RWPE2 (cell line): ENCODE data around the gene ZMYND19.
"Not testable (repeated sequence)": the region's sequence is repeated elsewhere in the genome, so short reads cannot be mapped to it uniquely, and the experiment has no call there.

Experiments used
- ATAC-seq: fragments of 200-7000 bp; cut with Tn5 transposase; 3 replicates; pipeline ENCODE4 v1.9.1; 2021; ENCODE audit warnings: low read depth
- DNase-seq: peaks from one replicate; pipeline ENCODE4 v3.0.0-alpha.2; 2020; ENCODE audit warnings: low spot score
- H3K27ac ChIP-seq: fragments of 450-650 bp; 2 replicates; pipeline ENCODE4 v1.5.1; 2017; ENCODE audit warnings: mild to moderate bottlenecking; ENCODE audit not compliant: poor library complexity, severe bottlenecking
- H3K27me3 ChIP-seq: fragments of 250-450 bp; sonication (Bioruptor Pico); 2 replicates; pipeline ENCODE4 v1.5.1; 2021; ENCODE audit warnings: mild to moderate bottlenecking, moderate library complexity; ENCODE audit not compliant: insufficient read depth, poor library complexity, severe bottlenecking
- H3K36me3 ChIP-seq: fragments of 250-450 bp; sonication (Bioruptor Pico); 2 replicates; pipeline ENCODE4 v1.5.1; 2020; ENCODE audit warnings: low read depth, mild to moderate bottlenecking, moderate library complexity
- H3K4me1 ChIP-seq: fragments of 250-450 bp; sonication (Bioruptor Pico); 2 replicates; pipeline ENCODE4 v1.5.1; 2021; ENCODE audit warnings: mild to moderate bottlenecking, moderate library complexity; ENCODE audit not compliant: insufficient read depth, poor library complexity, severe bottlenecking
- H3K4me3 ChIP-seq: fragments of 250-450 bp; sonication (Bioruptor Pico); 2 replicates; pipeline ENCODE4 v1.5.1; 2021; ENCODE audit warnings: mild to moderate bottlenecking, moderate library complexity; ENCODE audit not compliant: severe bottlenecking
- H3K9me3 ChIP-seq: fragments of 250-450 bp; sonication (Bioruptor Pico); 2 replicates; pipeline ENCODE4 v1.5.1; 2021; ENCODE audit warnings: mild to moderate bottlenecking, moderate library complexity; ENCODE audit not compliant: severe bottlenecking
- TF ChIP-seq, protein P1 (sequence below): fragments of 450-650 bp; IDR thresholded peaks from one replicate; pipeline ENCODE4 v1.5.1; 2017; ENCODE audit warnings: mild to moderate bottlenecking, moderate library complexity; ENCODE audit not compliant: poor library complexity, severe bottlenecking

The ZMYND19 gene

GRCh38 chr9:137543237-137543963 lies 46.9 kb downstream of the ZMYND19 start:
- no peak for ATAC-seq
- no peak for DNase-seq
- Histone ChIP-seq H3K4me3 (no peak overlapping the region), H3K4me1 (no peaks in the 10 kb centered on the region), H3K27me3 (no peaks in the 10 kb centered on the region), H3K36me3 (no peaks in the 10 kb centered on the region), H3K27ac (no peak overlapping the region), H3K9me3 (no peaks in the 10 kb centered on the region)
- TF ChIP-seq, protein P1, sequence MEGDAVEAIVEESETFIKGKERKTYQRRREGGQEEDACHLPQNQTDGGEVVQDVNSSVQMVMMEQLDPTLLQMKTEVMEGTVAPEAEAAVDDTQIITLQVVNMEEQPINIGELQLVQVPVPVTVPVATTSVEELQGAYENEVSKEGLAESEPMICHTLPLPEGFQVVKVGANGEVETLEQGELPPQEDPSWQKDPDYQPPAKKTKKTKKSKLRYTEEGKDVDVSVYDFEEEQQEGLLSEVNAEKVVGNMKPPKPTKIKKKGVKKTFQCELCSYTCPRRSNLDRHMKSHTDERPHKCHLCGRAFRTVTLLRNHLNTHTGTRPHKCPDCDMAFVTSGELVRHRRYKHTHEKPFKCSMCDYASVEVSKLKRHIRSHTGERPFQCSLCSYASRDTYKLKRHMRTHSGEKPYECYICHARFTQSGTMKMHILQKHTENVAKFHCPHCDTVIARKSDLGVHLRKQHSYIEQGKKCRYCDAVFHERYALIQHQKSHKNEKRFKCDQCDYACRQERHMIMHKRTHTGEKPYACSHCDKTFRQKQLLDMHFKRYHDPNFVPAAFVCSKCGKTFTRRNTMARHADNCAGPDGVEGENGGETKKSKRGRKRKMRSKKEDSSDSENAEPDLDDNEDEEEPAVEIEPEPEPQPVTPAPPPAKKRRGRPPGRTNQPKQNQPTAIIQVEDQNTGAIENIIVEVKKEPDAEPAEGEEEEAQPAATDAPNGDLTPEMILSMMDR: no peak

- Histone ChIP-seq H3K27ac (no peak overlapping the region), H3K27me3 (no peaks in the 10 kb centered on the region), H3K9me3 (no peaks in the 10 kb centered on the region), H3K4me3 (no peak overlapping the region), H3K4me1 (no peaks in the 10 kb centered on the region), H3K36me3 (no peaks in the 10 kb centered on the region)
- TF ChIP-seq, protein P1: no peak
- DNase-seq (no peak), ATAC-seq (no peak)
Measured at GRCh38 chr9:137542486-137542885, 47.8 kb downstream of the ZMYND19 start.

DNA sequence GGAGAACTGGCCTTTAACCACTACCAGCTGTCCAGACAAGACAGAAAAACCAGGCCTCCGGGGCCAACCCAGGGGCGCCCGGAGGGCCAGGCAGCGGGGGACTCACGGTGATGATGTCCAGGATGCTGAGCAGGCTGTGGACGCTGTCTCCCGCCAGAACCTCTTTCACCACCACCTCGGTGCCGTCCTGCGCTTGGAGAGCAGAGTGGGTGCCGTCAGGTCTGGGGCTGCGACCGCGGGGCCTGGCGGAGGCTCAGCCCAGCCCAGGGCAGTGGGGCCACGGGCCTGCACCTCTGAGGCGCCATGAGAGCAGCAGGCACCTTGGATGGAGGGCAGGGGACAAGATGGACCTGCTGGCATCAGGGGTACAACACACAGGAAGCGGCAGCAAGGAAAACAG lies 49.8 kb downstream of the ZMYND19 start:
- Histone ChIP-seq H3K36me3 (no peaks in the 10 kb centered on the region), H3K27ac (no peak overlapping the region), H3K4me1 (no peaks in the 10 kb centered on the region), H3K27me3 (no peaks in the 10 kb centered on the region), H3K9me3 (no peaks in the 10 kb centered on the region), H3K4me3 (no peak overlapping the region)
- DNase-seq (no peak), ATAC-seq (no peak)
- TF ChIP-seq, protein P1: no peak

DNA sequence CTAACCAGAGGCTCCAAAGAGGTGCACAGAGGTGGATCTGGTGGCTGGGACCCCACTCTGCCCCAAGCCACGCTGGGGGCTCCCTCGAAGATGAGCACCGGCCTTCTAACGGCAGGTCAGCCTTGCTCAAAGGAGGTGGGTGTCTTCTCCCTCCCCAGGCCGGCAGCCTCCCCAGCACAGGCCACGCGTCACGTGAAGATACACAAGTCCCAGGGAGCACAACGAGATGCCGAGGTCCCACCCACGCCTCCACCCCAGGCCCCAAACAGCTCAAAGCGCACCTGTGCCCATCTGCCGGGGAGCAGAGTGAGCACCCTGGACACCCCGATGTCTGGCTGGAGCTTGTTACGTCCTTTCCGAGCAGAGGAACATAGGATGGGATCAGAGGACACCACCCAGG lies 52.3 kb downstream of the ZMYND19 start:
- TF ChIP-seq, protein P1: no peak
- no peak for ATAC-seq
- Histone ChIP-seq H3K27ac (no peak overlapping the region), H3K4me1 (no peaks in the 10 kb centered on the region), H3K4me3 (no peak overlapping the region), H3K36me3 (no peaks in the 10 kb centered on the region), H3K9me3 (no peaks in the 10 kb centered on the region), H3K27me3 (no peaks in the 10 kb centered on the region)
- DNase-seq: no peak

DNA sequence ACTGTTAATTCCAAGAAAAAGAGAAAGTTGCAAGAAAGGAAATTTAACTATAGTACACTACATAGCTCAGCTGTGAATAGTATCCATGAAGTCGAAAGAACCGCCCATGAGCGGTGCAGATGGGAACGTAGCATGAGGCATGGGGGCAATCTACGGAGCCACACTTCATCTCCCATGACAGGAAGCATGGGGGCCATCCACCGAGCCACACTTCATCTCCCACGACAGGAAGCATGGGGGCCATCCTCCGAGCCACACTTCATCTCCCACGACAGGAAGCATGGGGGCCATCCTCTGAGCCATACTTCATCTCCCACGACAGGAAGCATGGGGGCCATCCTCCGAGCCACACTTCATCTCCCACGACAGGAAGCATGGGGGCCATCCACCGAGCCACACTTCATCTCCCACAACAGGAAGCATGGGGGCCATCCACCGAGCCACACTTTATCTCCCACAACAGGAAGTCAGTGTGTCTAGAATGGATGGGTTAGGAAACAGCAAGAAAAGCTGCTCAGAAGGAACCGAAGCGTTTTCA lies 53.6 kb downstream of the ZMYND19 start:
- H3K4me3 ChIP-seq, DNase-seq, ATAC-seq, H3K27ac ChIP-seq, H3K9me3 ChIP-seq, H3K27me3 ChIP-seq, H3K4me1 ChIP-seq, H3K36me3 ChIP-seq: not testable (repeated sequence)
